ENCODE results near the gene PKIG. TPM values are rescaled to one million over a fixed set of nuclear protein-coding genes. Genes with fewer than 3 reads are reported as not detected.
A peak's percentile ranks its signal among the peaks of the same experiment; 100 is the strongest.

Gene PKIG
- polyA plus RNA-seq, 3 donors: 0.67 to 1.4 (median 0.84) TPM

- no peaks in the 10 kb centered on the region for H3K36me3 ChIP-seq (replicated peaks in 1 of 2; ENCODE audit: control insufficient read depth in 1 of 2, insufficient read depth in 2 of 2, low read length in 2 of 2)
- peak in 2 of 3 donors; percentile 17 to 23 for DNase-seq
- H3K79me2 ChIP-seq (ENCODE audit: insufficient read depth, low read length): no peaks in the 10 kb centered on the region
- TF ChIP-seq CTCF (IDR thresholded peaks at IDR 0.05): no peak
- H3K4me3 Mint-ChIP-seq: peak overlapping the region; percentile 59 to 81
- no peaks in the 10 kb centered on the region for H3K9me3 ChIP-seq (replicated peaks in 1 of 2; ENCODE audit: control insufficient read depth in 1 of 2, insufficient read depth in 1 of 2, low read length in 2 of 2)
- H3K4me1 ChIP-seq (ENCODE audit: control insufficient read depth in 1 of 2, insufficient read depth in 2 of 2, low read length in 2 of 2): peaks cover 59 to 68% of the 10 kb centered on the region in 2 donors
- H3K9ac ChIP-seq (ENCODE audit: insufficient read depth, low read length, poor library complexity, severe bottlenecking): peak overlapping the region; percentile 30
- no peaks in the 10 kb centered on the region for H3K9me3 Mint-ChIP-seq
- H3K27me3 ChIP-seq (ENCODE audit: control insufficient read depth in 2 of 2, insufficient read depth in 2 of 2, low read length in 2 of 2): no peaks in the 10 kb centered on the region
- peak overlapping the region; percentile 64 for H2AFZ ChIP-seq (ENCODE audit: insufficient read depth, low read depth, low read length, poor library complexity, severe bottlenecking)
- H3K36me3 Mint-ChIP-seq: peaks cover 2 to 4% of the 10 kb centered on the region in 2 donors
- H3K27ac Mint-ChIP-seq: peak overlapping the region; percentile 82 to 91 (median 84)
- no CpG with 5 or more reads among the region's 4 CpGs for WGBS (ENCODE audit: insufficient coverage)
- peaks cover 76% of the 10 kb centered on the region for H3K4me1 Mint-ChIP-seq
- peaks cover 0 to 1% (median 0%) of the 10 kb centered on the region in 3 donors for H3K27me3 Mint-ChIP-seq (ENCODE audit: low read depth in 3 of 3)
- peak overlapping the region in 1 of 3 experiments; percentile 56 for H3K4me3 ChIP-seq (replicated peaks in 1 of 3; ENCODE audit: low read depth in 2 of 3, low read length in 3 of 3)
- intact Hi-C loops (cut with micrococcal nuclease): loop anchor here in 1 of 2 donors (10.0 kb wide), 1 partner anchor 53 kb away; no protein-coding TSS in a partner anchor
- H3K27ac ChIP-seq (ENCODE audit: low read depth in 1 of 2, low read length in 2 of 2): peak overlapping the region; percentile 63 to 80
- no peaks in the 10 kb centered on the region for H4K20me1 ChIP-seq (ENCODE audit: insufficient read depth, low read length)
- H3K4me2 ChIP-seq (replicated peaks; ENCODE audit: extremely low read depth, low read length, poor library complexity, severe bottlenecking): peak overlapping the region; percentile 46
Observed at GRCh38 chr20:44597930-44598329, 15.6 kb downstream of the PKIG start.

- WGBS (ENCODE audit: insufficient coverage): 0% methylated on average over 1 of the region's 4 CpGs
- no peaks in the 10 kb centered on the region for H3K79me2 ChIP-seq (ENCODE audit: insufficient read depth, low read length)
- H3K4me2 ChIP-seq (replicated peaks; ENCODE audit: extremely low read depth, low read length, poor library complexity, severe bottlenecking): peak overlapping the region; percentile 46
- H3K9me3 Mint-ChIP-seq: no peaks in the 10 kb centered on the region
- H3K27ac ChIP-seq (ENCODE audit: low read depth in 1 of 2, low read length in 2 of 2): peak overlapping the region; percentile 63 to 80
- no peaks in the 10 kb centered on the region for H4K20me1 ChIP-seq (ENCODE audit: insufficient read depth, low read length)
- no peaks in the 10 kb centered on the region for H3K27me3 ChIP-seq (ENCODE audit: control insufficient read depth in 2 of 2, insufficient read depth in 2 of 2, low read length in 2 of 2)
- peaks cover 0 to 1% (median 0%) of the 10 kb centered on the region in 3 donors for H3K27me3 Mint-ChIP-seq (ENCODE audit: low read depth in 3 of 3)
- no peaks in the 10 kb centered on the region for H3K9me3 ChIP-seq (replicated peaks in 1 of 2; ENCODE audit: control insufficient read depth in 1 of 2, insufficient read depth in 1 of 2, low read length in 2 of 2)
- peak; percentile 32 for TF ChIP-seq CTCF (IDR thresholded peaks at IDR 0.05)
- peaks cover 2 to 4% of the 10 kb centered on the region in 2 donors for H3K36me3 Mint-ChIP-seq
- H3K4me1 ChIP-seq (ENCODE audit: control insufficient read depth in 1 of 2, insufficient read depth in 2 of 2, low read length in 2 of 2): peaks cover 54 to 63% of the 10 kb centered on the region in 2 donors
- H2AFZ ChIP-seq (ENCODE audit: insufficient read depth, low read depth, low read length, poor library complexity, severe bottlenecking): peak overlapping the region; percentile 64
- H3K9ac ChIP-seq (ENCODE audit: insufficient read depth, low read length, poor library complexity, severe bottlenecking): peak overlapping the region; percentile 30
- peak overlapping the region; percentile 82 to 91 (median 84) for H3K27ac Mint-ChIP-seq
- H3K4me3 ChIP-seq (replicated peaks in 1 of 3; ENCODE audit: low read depth in 2 of 3, low read length in 3 of 3): peak overlapping the region in 1 of 3 experiments; percentile 56
- H3K36me3 ChIP-seq (replicated peaks in 1 of 2; ENCODE audit: control insufficient read depth in 1 of 2, insufficient read depth in 2 of 2, low read length in 2 of 2): no peaks in the 10 kb centered on the region
- DNase-seq: peak; percentile 27 to 58 (median 48)
- intact Hi-C loops (cut with micrococcal nuclease): loop anchor here in 1 of 2 donors (10.0 kb wide), 1 partner anchor 54 kb away; no protein-coding TSS in a partner anchor
- peak overlapping the region; percentile 59 to 81 for H3K4me3 Mint-ChIP-seq
- H3K4me1 Mint-ChIP-seq: peaks cover 71% of the 10 kb centered on the region
Observed at GRCh38 chr20:44598423-44599305, 16.3 kb downstream of the PKIG start.
